Fibroblast of pulmonary artery (primary cell): ENCODE results near the gene R3HDM2.

Source experiments
- DNase-seq: peaks from one replicate; pipeline ENCODE4 v3.0.0-alpha.2; 2010; ENCODE audit warnings: low read depth
- H3K4me3 ChIP-seq: replicated peaks from 2 replicates; pipeline ENCODE4 v1.5.1; 2011; ENCODE audit warnings: low read depth, mild to moderate bottlenecking, control low read depth, low read length, moderate library complexity
- TF ChIP-seq, protein P1 (sequence below): IDR thresholded peaks from 2 replicates; pipeline ENCODE4 v1.5.1; 2011; ENCODE audit warnings: mild to moderate bottlenecking, control low read depth, low read length, inconsistent platforms; ENCODE audit errors: missing control alignments

R3HDM2 gene

DNA sequence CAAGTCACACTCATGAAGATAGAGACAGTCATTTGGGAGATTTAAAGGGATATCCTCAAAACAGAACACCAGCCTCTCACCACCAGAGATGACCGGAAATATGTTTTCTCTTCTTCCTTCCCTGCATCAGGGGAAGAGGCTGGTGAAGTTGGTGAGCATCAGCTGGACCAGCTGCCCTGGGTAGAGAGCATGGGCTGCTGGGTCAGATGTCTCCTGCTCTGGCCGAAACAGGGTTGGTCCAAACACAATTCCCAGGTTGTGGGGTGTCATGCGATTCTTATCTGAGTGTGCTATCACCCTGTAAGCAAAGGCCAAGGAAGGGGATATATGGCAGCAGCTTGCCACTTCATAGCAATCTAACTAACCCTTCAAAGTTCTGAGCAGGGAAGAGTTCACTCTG, 41.5 kb upstream of the R3HDM2 start:
- TF ChIP-seq, protein P1, sequence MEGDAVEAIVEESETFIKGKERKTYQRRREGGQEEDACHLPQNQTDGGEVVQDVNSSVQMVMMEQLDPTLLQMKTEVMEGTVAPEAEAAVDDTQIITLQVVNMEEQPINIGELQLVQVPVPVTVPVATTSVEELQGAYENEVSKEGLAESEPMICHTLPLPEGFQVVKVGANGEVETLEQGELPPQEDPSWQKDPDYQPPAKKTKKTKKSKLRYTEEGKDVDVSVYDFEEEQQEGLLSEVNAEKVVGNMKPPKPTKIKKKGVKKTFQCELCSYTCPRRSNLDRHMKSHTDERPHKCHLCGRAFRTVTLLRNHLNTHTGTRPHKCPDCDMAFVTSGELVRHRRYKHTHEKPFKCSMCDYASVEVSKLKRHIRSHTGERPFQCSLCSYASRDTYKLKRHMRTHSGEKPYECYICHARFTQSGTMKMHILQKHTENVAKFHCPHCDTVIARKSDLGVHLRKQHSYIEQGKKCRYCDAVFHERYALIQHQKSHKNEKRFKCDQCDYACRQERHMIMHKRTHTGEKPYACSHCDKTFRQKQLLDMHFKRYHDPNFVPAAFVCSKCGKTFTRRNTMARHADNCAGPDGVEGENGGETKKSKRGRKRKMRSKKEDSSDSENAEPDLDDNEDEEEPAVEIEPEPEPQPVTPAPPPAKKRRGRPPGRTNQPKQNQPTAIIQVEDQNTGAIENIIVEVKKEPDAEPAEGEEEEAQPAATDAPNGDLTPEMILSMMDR: no peak
- no peak overlapping the region for H3K4me3 ChIP-seq
- DNase-seq: no peak

DNA sequence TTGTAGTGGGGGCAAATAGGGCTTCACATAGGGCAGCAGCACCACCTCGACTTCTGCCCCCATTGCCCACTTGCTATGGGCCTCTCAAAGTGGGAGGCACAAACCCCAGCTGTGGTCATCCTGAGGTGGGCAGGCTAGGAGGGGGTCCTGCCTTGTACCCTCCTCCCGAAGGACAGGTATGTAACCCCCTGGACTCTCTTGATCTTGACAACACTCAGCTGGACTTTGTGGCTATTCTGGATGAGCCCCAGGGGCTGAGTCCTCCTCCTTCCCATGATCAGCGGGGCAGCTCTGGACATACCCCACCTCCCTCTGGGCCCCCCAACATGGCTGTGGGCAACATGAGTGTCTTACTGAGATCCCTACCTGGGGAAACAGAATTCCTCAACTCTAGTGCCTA, 40.8 kb upstream of the R3HDM2 start:
- no peak overlapping the region for H3K4me3 ChIP-seq
- no peak for DNase-seq
- TF ChIP-seq, protein P1: no peak

DNA sequence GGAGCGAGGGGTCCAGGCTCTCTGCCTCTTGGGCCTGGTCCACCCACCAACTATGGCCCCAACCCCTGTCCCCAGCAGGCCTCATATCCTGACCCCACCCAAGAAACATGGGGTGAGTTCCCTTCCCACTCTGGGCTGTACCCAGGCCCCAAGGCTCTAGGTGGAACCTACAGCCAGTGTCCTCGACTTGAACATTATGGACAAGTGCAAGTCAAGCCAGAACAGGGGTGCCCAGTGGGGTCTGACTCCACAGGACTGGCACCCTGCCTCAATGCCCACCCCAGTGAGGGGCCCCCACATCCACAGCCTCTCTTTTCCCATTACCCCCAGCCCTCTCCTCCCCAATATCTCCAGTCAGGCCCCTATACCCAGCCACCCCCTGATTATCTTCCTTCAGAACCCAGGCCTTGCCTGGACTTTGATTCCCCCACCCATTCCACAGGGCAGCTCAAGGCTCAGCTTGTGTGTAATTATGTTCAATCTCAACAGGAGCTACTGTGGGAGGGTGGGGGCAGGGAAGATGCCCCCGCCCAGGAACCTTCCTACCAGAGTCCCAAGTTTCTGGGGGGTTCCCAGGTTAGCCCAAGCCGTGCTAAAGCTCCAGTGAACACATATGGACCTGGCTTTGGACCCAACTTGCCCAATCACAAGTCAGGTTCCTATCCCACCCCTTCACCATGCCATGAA, 40.3 kb upstream of the R3HDM2 start:
- H3K4me3 ChIP-seq: no peak overlapping the region
- TF ChIP-seq, protein P1: no peak
- DNase-seq: no peak

DNA sequence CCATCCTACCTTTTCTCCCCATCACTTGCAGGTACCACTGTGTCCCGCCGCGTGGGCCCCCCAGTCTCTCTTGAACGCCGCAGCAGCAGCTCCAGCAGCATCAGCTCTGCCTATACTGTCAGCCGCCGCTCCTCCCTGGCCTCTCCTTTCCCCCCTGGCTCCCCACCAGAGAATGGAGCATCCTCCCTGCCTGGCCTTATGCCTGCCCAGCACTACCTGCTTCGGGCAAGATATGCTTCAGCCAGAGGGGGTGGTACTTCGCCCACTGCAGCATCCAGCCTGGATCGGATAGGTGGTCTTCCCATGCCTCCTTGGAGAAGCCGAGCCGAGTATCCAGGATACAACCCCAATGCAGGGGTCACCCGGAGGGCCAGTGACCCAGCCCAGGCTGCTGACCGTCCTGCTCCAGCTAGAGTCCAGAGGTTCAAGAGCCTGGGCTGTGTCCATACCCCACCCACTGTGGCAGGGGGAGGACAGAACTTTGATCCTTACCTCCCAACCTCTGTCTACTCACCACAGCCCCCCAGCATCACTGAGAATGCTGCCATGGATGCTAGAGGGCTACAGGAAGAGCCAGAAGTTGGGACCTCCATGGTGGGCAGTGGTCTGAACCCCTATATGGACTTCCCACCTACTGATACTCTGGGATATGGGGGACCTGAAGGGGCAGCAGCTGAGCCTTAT, 39.6 kb upstream of the R3HDM2 start:
- TF ChIP-seq, protein P1: no peak
- H3K4me3 ChIP-seq: no peak overlapping the region
- no peak for DNase-seq

DNA sequence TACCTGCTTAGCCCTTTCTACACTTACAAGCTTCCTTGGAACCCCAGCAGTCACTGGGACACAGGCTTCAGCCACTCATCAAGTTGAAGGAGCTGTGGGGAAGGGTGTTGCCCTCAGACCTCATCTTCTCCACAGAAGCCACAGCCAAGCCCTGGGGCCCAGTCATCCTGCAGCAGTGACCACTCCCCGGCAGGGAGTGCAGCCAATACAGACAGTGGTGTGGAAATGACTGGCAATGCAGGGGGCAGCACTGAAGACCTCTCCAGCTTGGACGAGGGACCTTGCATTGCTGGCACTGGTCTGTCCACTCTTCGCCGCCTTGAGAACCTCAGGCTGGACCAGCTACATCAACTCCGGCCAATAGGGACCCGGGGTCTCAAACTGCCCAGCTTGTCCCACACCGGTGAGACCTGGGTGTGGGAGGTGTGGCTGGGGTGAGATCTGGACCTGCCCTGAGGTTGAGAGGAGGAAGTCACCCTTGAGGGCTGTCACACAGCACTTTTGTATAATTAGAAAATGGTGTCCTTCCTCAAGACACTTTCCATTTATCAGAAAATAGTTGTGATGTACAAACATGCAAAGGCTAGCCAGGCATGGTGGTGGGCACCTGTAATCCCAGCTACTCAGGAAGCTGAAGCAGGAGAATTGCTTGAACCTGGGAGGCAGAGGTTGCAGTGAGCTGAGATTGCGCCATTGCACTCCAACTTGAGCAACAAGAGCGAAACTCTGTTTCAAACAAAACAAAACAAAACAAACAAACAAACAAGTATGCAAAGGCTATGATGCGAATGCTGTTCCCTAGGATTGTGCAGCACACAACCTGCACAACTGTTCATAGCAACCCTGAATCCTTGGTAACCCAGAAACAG, 38.7 kb upstream of the R3HDM2 start:
- H3K4me3 ChIP-seq: no peak overlapping the region
- DNase-seq: no peak
- TF ChIP-seq, protein P1: no peak

DNA sequence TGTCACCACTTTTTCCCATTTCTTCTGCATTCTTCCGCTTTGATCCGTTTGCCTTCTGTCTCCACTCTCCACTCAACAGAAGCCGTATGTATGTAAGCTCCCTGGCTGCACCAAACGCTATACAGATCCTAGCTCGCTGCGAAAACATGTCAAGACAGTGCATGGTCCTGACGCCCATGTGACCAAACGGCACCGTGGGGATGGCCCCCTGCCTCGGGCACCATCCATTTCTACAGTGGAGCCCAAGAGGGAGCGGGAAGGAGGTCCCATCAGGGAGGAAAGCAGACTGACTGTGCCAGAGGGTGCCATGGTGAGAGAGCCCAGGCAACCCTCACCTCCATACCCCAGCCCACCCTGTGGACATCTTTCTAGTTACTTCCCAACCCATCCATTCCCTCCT, 37.1 kb upstream of the R3HDM2 start:
- no peak for DNase-seq
- TF ChIP-seq, protein P1: no peak

More for the DNA sequence above, 37.1 kb upstream of the R3HDM2 start:
- no peak overlapping the region for H3K4me3 ChIP-seq
